GM23338 (cell line): ENCODE results near the gene CLASP2.

Experiments used
- CTCF ChIP-seq, 2 experiments: fragments of 200-600 bp in 1 of 2; sonication (generic) in 1 of 2; conservative IDR thresholded peaks; 2 replicates each; pipeline versions ENCODE4 v1.5.1 to v1.6.1; 2016 to 2017; ENCODE audit warnings: antibody characterized with exemption in 2 of 2, low read depth in 2 of 2, mild to moderate bottlenecking in 2 of 2, moderate library complexity in 1 of 2
- EZH2 ChIP-seq: fragments of 200-600 bp; sonication (generic); IDR thresholded peaks from one replicate; pipeline ENCODE4 v1.8.0; 2017; ENCODE audit warnings: antibody characterized with exemption, mild to moderate bottlenecking, low read depth; ENCODE audit not compliant: unreplicated experiment
- EZH2phosphoT487 ChIP-seq: fragments of 200-600 bp; sonication (generic); IDR thresholded peaks from one replicate; pipeline ENCODE4 v1.8.1; 2018; ENCODE audit warnings: antibody characterized with exemption; ENCODE audit not compliant: unreplicated experiment
- JUNB ChIP-seq: IDR thresholded peaks from one replicate; pipeline ENCODE4 v1.6.1; 2016; ENCODE audit warnings: antibody characterized with exemption; ENCODE audit not compliant: unreplicated experiment
- POLR2AphosphoS5 ChIP-seq: IDR thresholded peaks from 2 replicates; pipeline ENCODE4 v1.6.1; 2016; ENCODE audit warnings: antibody characterized with exemption, low read depth
- STAT1 ChIP-seq: IDR thresholded peaks from one replicate; pipeline ENCODE4 v1.6.1; 2016; ENCODE audit warnings: antibody characterized with exemption; ENCODE audit not compliant: unreplicated experiment
- ZNF114 ChIP-seq: fragments of 250-450 bp; sonication (Bioruptor Pico); IDR thresholded peaks from 2 replicates; pipeline ENCODE4 v1.5.0; 2020; ENCODE audit warnings: mild to moderate bottlenecking, moderate library complexity
- TF ChIP-seq, protein P1 (sequence below): fragments of 250-450 bp; sonication (Bioruptor Pico); IDR thresholded peaks from 2 replicates; pipeline ENCODE4 v1.5.0; 2020; ENCODE audit warnings: mild to moderate bottlenecking, moderate library complexity
- TF ChIP-seq, protein P2 (sequence below): IDR thresholded peaks from one replicate; pipeline ENCODE4 v1.6.1; 2018; ENCODE audit warnings: antibody characterized with exemption; ENCODE audit not compliant: unreplicated experiment

DNA sequence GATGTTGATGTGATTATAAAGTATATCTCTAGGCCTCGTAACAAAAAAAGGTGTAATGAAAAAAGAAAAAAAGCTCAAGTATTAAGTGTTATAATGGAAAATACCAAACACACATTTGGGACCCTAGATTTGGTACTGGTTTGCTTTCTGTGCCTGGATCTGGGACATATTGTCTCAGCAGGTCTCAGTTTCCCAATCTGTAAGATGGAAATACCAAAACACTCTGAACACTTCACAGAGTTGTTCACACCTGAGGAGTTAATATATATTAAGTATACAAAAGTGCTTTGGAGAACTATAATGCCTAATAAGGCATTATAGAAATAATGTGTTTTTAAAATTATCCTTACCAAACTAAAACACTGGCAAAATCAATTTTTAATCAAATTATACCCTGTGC, 60.0 kb downstream of the CLASP2 start:
- no peak for TF ChIP-seq CTCF (conservative IDR thresholded peaks at IDR 0.05; ENCODE audit: low read depth in 2 of 2)
- TF ChIP-seq POLR2AphosphoS5, result no peak
- TF ChIP-seq JUNB, result no peak
- TF ChIP-seq EZH2phosphoT487, result no peak
- TF ChIP-seq STAT1, result no peak
- TF ChIP-seq, protein P1, sequence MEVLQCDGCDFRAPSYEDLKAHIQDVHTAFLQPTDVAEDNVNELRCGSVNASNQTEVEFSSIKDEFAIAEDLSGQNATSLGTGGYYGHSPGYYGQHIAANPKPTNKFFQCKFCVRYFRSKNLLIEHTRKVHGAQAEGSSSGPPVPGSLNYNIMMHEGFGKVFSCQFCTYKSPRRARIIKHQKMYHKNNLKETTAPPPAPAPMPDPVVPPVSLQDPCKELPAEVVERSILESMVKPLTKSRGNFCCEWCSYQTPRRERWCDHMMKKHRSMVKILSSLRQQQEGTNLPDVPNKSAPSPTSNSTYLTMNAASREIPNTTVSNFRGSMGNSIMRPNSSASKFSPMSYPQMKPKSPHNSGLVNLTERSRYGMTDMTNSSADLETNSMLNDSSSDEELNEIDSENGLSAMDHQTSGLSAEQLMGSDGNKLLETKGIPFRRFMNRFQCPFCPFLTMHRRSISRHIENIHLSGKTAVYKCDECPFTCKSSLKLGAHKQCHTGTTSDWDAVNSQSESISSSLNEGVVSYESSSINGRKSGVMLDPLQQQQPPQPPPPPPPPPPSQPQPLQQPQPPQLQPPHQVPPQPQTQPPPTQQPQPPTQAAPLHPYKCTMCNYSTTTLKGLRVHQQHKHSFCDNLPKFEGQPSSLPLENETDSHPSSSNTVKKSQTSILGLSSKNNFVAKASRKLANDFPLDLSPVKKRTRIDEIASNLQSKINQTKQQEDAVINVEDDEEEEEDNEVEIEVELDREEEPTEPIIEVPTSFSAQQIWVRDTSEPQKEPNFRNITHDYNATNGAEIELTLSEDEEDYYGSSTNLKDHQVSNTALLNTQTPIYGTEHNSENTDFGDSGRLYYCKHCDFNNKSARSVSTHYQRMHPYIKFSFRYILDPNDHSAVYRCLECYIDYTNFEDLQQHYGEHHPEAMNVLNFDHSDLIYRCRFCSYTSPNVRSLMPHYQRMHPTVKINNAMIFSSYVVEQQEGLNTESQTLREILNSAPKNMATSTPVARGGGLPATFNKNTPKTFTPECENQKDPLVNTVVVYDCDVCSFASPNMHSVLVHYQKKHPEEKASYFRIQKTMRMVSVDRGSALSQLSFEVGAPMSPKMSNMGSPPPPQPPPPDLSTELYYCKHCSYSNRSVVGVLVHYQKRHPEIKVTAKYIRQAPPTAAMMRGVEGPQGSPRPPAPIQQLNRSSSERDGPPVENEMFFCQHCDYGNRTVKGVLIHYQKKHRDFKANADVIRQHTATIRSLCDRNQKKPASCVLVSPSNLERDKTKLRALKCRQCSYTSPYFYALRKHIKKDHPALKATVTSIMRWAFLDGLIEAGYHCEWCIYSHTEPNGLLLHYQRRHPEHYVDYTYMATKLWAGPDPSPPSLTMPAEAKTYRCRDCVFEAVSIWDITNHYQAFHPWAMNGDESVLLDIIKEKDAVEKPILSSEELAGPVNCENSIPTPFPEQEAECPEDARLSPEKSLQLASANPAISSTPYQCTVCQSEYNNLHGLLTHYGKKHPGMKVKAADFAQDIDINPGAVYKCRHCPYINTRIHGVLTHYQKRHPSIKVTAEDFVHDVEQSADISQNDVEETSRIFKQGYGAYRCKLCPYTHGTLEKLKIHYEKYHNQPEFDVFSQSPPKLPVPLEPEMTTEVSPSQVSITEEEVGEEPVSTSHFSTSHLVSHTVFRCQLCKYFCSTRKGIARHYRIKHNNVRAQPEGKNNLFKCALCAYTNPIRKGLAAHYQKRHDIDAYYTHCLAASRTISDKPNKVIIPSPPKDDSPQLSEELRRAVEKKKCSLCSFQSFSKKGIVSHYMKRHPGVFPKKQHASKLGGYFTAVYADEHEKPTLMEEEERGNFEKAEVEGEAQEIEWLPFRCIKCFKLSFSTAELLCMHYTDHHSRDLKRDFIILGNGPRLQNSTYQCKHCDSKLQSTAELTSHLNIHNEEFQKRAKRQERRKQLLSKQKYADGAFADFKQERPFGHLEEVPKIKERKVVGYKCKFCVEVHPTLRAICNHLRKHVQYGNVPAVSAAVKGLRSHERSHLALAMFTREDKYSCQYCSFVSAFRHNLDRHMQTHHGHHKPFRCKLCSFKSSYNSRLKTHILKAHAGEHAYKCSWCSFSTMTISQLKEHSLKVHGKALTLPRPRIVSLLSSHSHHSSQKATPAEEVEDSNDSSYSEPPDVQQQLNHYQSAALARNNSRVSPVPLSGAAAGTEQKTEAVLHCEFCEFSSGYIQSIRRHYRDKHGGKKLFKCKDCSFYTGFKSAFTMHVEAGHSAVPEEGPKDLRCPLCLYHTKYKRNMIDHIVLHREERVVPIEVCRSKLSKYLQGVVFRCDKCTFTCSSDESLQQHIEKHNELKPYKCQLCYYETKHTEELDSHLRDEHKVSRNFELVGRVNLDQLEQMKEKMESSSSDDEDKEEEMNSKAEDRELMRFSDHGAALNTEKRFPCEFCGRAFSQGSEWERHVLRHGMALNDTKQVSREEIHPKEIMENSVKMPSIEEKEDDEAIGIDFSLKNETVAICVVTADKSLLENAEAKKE (CRISPR knock-in tag), result no peak
- TF ChIP-seq, protein P2, sequence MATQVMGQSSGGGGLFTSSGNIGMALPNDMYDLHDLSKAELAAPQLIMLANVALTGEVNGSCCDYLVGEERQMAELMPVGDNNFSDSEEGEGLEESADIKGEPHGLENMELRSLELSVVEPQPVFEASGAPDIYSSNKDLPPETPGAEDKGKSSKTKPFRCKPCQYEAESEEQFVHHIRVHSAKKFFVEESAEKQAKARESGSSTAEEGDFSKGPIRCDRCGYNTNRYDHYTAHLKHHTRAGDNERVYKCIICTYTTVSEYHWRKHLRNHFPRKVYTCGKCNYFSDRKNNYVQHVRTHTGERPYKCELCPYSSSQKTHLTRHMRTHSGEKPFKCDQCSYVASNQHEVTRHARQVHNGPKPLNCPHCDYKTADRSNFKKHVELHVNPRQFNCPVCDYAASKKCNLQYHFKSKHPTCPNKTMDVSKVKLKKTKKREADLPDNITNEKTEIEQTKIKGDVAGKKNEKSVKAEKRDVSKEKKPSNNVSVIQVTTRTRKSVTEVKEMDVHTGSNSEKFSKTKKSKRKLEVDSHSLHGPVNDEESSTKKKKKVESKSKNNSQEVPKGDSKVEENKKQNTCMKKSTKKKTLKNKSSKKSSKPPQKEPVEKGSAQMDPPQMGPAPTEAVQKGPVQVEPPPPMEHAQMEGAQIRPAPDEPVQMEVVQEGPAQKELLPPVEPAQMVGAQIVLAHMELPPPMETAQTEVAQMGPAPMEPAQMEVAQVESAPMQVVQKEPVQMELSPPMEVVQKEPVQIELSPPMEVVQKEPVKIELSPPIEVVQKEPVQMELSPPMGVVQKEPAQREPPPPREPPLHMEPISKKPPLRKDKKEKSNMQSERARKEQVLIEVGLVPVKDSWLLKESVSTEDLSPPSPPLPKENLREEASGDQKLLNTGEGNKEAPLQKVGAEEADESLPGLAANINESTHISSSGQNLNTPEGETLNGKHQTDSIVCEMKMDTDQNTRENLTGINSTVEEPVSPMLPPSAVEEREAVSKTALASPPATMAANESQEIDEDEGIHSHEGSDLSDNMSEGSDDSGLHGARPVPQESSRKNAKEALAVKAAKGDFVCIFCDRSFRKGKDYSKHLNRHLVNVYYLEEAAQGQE, result no peak
- no peak for TF ChIP-seq EZH2
- no peak for TF ChIP-seq ZNF114 (CRISPR knock-in tag)
